Bronchial epithelial cell (primary cell): ENCODE data around the gene SF1. TPM values are rescaled to one million over a fixed set of nuclear protein-coding genes. Genes with fewer than 3 reads are reported as not detected.

Experiments used
- DNase-seq: peaks from one replicate; pipeline ENCODE4 v3.0.0-alpha.2; 2010; ENCODE audit warnings: low read depth
- FAIRE-seq: peaks from 2 replicates; lab custom pipeline; 2011; peaks lifted over from hg19 to GRCh38; lab: Jason Lieb, UNC
- H3K27me3 ChIP-seq: 2 replicates; pipeline ENCODE4 v1.5.1; 2011; ENCODE audit warnings: low read length; ENCODE audit not compliant: control insufficient read depth, insufficient read depth
- H3K36me3 ChIP-seq: 2 replicates; pipeline ENCODE4 v1.5.1; 2011; ENCODE audit warnings: low read length; ENCODE audit not compliant: control insufficient read depth, insufficient read depth
- H3K4me3 ChIP-seq: 2 replicates; pipeline ENCODE4 v1.5.1; 2011; ENCODE audit warnings: mild to moderate bottlenecking, low read depth, low read length, control low read depth
- total RNA-seq: library from RNA; depleted of rRNA; stranded (reverse); fragments of >200 nt; gene quantifications from 2 replicates; pipeline ENCODE4 v1.2.1, GENCODE V29; 2014
- TF ChIP-seq, protein P1 (sequence below): IDR thresholded peaks from 2 replicates; pipeline ENCODE4 v1.5.1; 2011; ENCODE audit warnings: mild to moderate bottlenecking, moderate library complexity, low read length, control low read depth, inconsistent platforms; ENCODE audit not compliant: insufficient read depth, severe bottlenecking

SF1 gene
- total RNA-seq, 1 donor from 2014 or later = 44.5 TPM

DNA sequence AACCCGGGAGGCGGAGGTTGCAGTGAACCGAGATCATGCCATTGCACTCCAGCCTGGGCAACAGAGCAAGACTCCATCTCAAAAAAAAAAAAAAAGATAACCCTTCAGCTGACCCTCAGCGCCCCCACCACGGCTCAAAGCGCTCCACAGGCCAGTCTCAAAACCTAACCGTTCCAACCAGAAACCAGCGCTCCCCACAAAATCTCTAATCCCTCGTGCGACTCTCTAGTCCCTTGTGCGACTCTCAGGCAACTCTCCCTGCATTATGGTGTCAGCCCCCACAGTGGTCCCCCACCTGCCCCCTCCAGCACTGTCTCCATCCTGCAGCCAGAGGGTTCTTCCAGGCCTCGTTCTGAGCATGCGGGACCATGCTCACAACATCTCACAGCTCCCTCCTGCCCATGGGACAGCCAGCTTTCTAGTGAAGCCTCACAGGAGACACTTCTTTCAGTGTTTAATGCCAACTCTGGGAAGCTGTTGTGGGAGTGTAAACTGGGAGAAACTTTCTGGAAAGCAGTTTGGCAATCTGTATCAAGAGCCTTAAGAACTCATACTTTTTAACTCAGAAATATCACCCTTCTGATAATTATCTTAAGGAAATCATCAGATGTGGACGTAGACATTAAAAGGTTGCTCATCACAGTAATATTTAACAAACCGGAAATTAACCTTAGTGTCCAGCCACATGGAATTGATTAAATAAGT, 30.2 kb downstream of the SF1 start:
- peaks cover 20% of the 10 kb centered on the region for H3K27me3 ChIP-seq
- TF ChIP-seq, protein P1, sequence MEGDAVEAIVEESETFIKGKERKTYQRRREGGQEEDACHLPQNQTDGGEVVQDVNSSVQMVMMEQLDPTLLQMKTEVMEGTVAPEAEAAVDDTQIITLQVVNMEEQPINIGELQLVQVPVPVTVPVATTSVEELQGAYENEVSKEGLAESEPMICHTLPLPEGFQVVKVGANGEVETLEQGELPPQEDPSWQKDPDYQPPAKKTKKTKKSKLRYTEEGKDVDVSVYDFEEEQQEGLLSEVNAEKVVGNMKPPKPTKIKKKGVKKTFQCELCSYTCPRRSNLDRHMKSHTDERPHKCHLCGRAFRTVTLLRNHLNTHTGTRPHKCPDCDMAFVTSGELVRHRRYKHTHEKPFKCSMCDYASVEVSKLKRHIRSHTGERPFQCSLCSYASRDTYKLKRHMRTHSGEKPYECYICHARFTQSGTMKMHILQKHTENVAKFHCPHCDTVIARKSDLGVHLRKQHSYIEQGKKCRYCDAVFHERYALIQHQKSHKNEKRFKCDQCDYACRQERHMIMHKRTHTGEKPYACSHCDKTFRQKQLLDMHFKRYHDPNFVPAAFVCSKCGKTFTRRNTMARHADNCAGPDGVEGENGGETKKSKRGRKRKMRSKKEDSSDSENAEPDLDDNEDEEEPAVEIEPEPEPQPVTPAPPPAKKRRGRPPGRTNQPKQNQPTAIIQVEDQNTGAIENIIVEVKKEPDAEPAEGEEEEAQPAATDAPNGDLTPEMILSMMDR = no peak
- FAIRE-seq = no peak
- H3K36me3 ChIP-seq = no peaks in the 10 kb centered on the region
- H3K4me3 ChIP-seq = no peak overlapping the region
- DNase-seq = peak; percentile 55

DNA sequence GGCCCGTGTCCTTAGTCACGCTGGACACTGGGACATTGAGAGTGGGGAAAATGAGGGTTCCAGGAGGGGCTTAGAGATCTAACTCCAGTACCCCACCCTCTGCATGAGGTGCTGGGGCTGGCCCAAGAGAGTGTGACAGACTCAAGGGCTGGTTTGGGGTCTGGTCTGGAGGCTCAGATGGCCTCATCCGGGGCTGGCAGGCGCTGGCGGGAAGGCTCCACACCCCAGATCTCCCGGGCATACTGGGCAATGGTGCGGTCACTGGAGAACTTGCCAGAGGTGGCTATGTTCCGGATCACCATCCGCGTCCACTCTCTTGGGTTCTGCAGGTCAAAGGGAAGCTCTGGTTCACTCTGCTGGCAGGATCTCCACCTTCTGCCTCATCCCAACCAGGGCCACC, 31.9 kb downstream of the SF1 start:
- Histone ChIP-seq H3K36me3 (no peaks in the 10 kb centered on the region), H3K4me3 (no peak overlapping the region), H3K27me3 (peaks cover 33% of the 10 kb centered on the region)
- DNase-seq (no peak), FAIRE-seq (no peak)
- TF ChIP-seq, protein P1 = no peak

DNA sequence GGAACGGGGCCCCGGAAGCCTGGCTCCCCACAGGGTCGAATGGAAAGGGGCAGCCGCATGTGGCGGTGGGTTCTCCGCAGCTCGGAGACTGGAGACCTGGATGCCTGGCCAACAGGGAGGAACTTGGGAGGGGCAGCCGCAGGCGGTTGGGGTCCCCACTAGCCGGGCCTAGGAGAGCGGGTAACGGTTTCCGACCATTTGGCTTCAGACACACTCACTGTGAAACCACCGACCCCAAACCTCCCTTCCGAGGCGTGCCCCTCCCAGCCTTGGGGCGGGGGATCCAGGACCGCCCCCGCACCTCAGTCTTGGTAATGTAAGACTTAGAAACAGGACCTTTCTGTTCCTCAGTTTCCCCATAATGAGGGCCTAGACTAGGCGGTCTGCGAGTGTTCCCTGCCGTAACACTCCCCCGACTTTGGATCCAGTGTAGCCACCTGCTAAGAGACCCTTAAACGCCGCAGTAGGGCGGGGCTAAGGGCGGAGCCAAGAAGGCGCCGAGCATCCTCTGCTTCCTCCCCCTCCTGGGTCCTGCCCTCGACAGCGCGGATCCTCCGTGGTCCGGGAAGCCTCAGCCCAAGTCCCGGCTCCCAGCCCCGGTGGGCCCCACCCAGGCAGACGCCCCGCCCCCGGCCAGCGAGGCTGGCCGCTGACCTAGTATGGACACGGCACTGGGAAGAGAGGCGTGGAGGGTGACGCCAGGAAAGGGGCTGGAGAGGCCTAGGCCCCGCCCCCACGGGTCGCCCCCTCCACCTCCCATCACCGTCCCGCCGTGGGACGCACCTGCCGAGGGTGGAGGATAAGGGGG, 32.6 kb downstream of the SF1 start:
- peaks cover 37% of the 10 kb centered on the region for H3K27me3 ChIP-seq
- no peak overlapping the region for H3K4me3 ChIP-seq
- no peak for FAIRE-seq
- DNase-seq = no peak
- H3K36me3 ChIP-seq = no peaks in the 10 kb centered on the region
- TF ChIP-seq, protein P1 = no peak

DNA sequence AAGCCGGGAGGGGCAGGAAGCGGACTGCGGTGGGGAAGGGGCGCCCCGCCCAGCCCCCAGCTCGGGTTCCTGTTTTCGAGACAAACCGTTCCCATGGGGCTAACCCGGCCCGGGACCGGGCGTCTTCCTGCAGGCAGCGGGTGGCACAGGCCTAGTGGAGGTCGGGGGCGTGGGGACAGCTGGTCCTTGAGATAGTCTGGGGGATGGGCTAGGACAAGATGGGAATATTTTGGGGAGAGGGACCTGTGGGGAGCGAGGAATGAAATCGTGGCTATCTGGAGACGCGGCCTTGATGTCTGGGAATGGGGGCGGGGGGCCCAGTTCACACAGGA, 33.2 kb downstream of the SF1 start:
- DNase-seq = no peak
- TF ChIP-seq, protein P1 = no peak
- peaks cover 41% of the 10 kb centered on the region for H3K27me3 ChIP-seq
- no peaks in the 10 kb centered on the region for H3K36me3 ChIP-seq
- FAIRE-seq = no peak
- H3K4me3 ChIP-seq = no peak overlapping the region

DNA sequence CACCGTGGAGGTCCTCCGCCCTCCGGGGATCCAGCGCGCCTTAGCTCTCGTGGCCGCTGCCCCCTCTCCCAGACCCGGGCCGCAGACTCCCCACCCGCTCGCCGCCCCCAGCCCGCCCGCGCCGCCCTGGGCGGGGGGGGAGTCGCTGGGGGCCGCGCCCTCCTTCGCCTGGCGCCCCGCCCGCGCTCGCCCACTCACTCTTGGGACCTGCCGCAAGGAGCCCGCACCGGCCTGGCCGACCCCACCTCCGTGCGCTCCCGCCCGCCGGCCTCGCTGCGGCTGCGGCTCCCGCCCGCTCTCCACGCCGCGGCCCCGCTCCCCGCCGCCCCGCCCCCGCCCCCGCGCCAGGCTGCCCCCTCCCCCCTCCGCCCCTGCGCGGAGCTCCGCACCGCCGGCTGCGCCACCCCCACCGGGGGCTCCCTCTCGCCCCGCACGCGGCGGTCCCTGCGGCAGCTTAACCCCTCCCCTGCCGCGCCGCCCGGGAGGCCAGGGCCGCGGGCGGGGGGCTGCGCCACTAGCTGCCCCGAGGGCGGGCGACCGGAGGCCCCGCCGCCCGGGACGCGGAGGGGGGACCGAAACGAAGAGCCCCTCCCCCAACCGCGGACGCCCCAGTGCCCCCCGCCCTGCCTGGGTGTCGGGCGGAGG, 33.7 kb downstream of the SF1 start:
- Histone ChIP-seq H3K4me3 (no peak overlapping the region), H3K27me3 (peaks cover 43% of the 10 kb centered on the region)
- DNase-seq = no peak

More for the DNA sequence above, 33.7 kb downstream of the SF1 start:
- H3K36me3 ChIP-seq = no peaks in the 10 kb centered on the region
- TF ChIP-seq, protein P1 = no peak
- no peak for FAIRE-seq
